HEK293 (cell line): Measurements from ENCODE around the gene BAHD1.

Experiments
- CTCF ChIP-seq: fragments of 450-650 bp; formaldehyde crosslinking; IDR thresholded peaks from 2 replicates; pipeline ENCODE4 v1.5.1; 2016; ENCODE audit warnings: missing biosample characterization, missing genetic modification characterization
- REST ChIP-seq: fragments of 450-650 bp; formaldehyde crosslinking; IDR thresholded peaks from 2 replicates; pipeline ENCODE4 v1.5.1; 2016; ENCODE audit warnings: missing biosample characterization, missing genetic modification characterization
- YY1 ChIP-seq: fragments of 450-650 bp; formaldehyde crosslinking; IDR thresholded peaks from 2 replicates; pipeline ENCODE4 v1.5.1; 2018; ENCODE audit warnings: missing biosample characterization, missing genetic modification characterization
- ZBTB49 ChIP-seq: fragments of 450-650 bp; formaldehyde crosslinking; IDR thresholded peaks from 2 replicates; pipeline ENCODE4 v1.5.1; 2016; ENCODE audit warnings: missing biosample characterization, missing genetic modification characterization, low read depth
- ZNF274 ChIP-seq, 2 experiments: fragments of 200-500 bp in 1 of 2; fragments of 450-650 bp in 1 of 2; sonication (Bioruptor generic) in 1 of 2; formaldehyde crosslinking in 1 of 2; IDR thresholded peaks; 2 replicates each; pipeline versions ENCODE4 v1.5.1 to v1.6.1; 2014 to 2016; ENCODE audit warnings: borderline replicate concordance in 1 of 2, inconsistent platforms in 1 of 2, low read length in 1 of 2, missing biosample characterization in 1 of 2, missing genetic modification characterization in 1 of 2
- ZNF423 ChIP-seq: fragments of 450-650 bp; formaldehyde crosslinking; IDR thresholded peaks from 2 replicates; pipeline ENCODE4 v1.5.1; 2016; ENCODE audit warnings: missing biosample characterization, missing genetic modification characterization

GRCh38 chr15:40463279-40463678 is 22.5 kb downstream of the BAHD1 start:
- TF ChIP-seq CTCF (tag by site-specific recombination) = no peak
- no peak for TF ChIP-seq ZNF423
- no peak for TF ChIP-seq ZNF274 (IDR thresholded peaks at IDR 0.05; ENCODE audit: low read length)
- no peak for TF ChIP-seq ZNF274 (tag by site-specific recombination; IDR thresholded peaks at IDR 0.05; ENCODE audit: borderline replicate concordance)
- no peak for TF ChIP-seq REST (tag by site-specific recombination)
- TF ChIP-seq ZBTB49 (tag by site-specific recombination) = no peak
- TF ChIP-seq YY1 = no peak
